Right lobe of liver (tissue), 6 donors: ENCODE data around the gene PIANP. TPM values are rescaled to one million over a fixed set of nuclear protein-coding genes. Genes with fewer than 3 reads are reported as not detected.

ENCODE experiments used
- ATAC-seq, 4 donors: fragments of 200-7000 bp; cut with Tn5 transposase; one replicate each; pipeline ENCODE4 v1.9.1; 2020; ENCODE audit warnings: mild to moderate bottlenecking in 4 of 4, moderate library complexity in 4 of 4
- DNase-seq, 3 donors: peaks; one replicate each; pipeline ENCODE4 v3.0.0-alpha.2; 2020
- H3K27ac ChIP-seq, 3 donors: fragments of 200-600 bp; one replicate each; pipeline ENCODE4 v1.8.0; 2022
- H3K27me3 ChIP-seq, 2 donors: fragments of 200-600 bp; one replicate each; pipeline ENCODE4 v1.8.0; 2022
- H3K36me3 ChIP-seq, 4 donors: fragments of 200-600 bp; sonication (generic) in 1 of 4; one replicate each; pipeline versions ENCODE4 v1.5.1 to v1.8.0; 2017 to 2022; ENCODE audit warnings: control low read depth in 1 of 4
- H3K4me1 ChIP-seq, 4 donors: fragments of 200-600 bp; sonication (generic) in 1 of 4; one replicate each; pipeline versions ENCODE4 v1.5.1 to v1.8.0; 2017 to 2022; ENCODE audit warnings: control low read depth in 1 of 4
- H3K4me3 ChIP-seq, 3 donors: fragments of 200-600 bp; one replicate each; pipeline ENCODE4 v1.8.0; 2022
- H3K9me3 ChIP-seq, 4 donors: fragments of 200-600 bp; sonication (generic) in 1 of 4; one replicate each; pipeline versions ENCODE4 v1.5.1 to v1.8.0; 2017 to 2022; ENCODE audit warnings: control low read depth in 1 of 4
- POLR2A ChIP-seq: fragments of 450-650 bp; IDR thresholded peaks from one replicate; pipeline ENCODE4 v1.6.1; 2017; ENCODE audit warnings: antibody characterized with exemption, mild to moderate bottlenecking
- WGBS: methylation state at CpG from one replicate; pipeline ENCODE4 v1.1.6; 2018; ENCODE audit warnings: low coverage, low lambda C conversion rate; ENCODE audit not compliant: insufficient coverage; ENCODE audit errors: missing lambda C conversion rate; 5-methylcytosine and 5-hydroxymethylcytosine counted together
- intact Hi-C, 2 donors: fragments of 100-400 bp; cut with DNase I; formaldehyde crosslinking; loops; one replicate each; pipeline versions ENCODE4 v1.11.2 to v1.14.1; 2022
- small RNA-seq, 2 experiments: library from RNA; depleted of rRNA; stranded (forward); fragments of <200 nt; gene quantifications; one replicate each; pipeline ENCODE3, GENCODE V24; 2016
- total RNA-seq, 6 experiments: library from RNA; depleted of rRNA in 2 of 6; stranded (reverse); fragments of >200 nt in 2 of 6; fragmentation: NEBNext Ultra II Directional in 3 of 6; extraction: Animal tissue kit (Norgen Biotek cat#: 25700) in 3 of 6; gene quantifications; one replicate each; pipeline versions ENCODE4 v1.1.0 to v1.2.4, GENCODE V29; 2016 to 2023
- TF ChIP-seq, protein P1 (sequence below), 4 donors: fragments of 200-600 bp in 3 of 4; fragments of 450-650 bp in 1 of 4; IDR thresholded peaks; one replicate each; pipeline versions ENCODE4 v1.5.1 to v1.8.0; 2016 to 2022; ENCODE audit warnings: antibody characterized with exemption in 4 of 4, mild to moderate bottlenecking in 2 of 4
- donor health status: DM: no; HTN: yes; CAD: no.
- donor health status: DM: no; HTN: no; CAD: no.
- donor health status: DM: no; HTN: no; CAD: no.
- donor health status: DM: no; HTN: yes; CAD: no.
- donor health status: DM: no; HTN: yes; CAD: no.

PIANP gene
- total RNA-seq, 6 experiments from 2014 or later: not detected

DNA sequence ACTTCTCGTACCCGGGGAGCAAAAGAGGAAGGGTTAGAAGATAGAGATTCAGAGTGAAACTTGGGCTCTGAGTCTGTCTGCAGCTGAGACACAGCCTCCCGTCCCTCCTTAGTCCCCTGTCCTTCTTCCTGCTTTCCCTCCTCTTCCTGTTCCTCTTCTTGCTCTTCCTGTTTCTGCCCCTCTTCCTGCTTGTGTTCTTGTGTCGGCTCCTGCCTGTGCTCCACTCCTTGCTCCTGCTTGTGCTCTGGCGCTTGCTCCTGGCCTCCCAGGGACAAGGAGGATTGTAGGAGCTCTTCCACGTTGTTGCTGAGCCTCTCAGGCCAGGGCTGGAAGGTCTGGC, 56.4 kb downstream of the PIANP start:
- Histone ChIP-seq H3K27me3 (no peaks in the 10 kb centered on the region), H3K36me3 (no peaks in the 10 kb centered on the region), H3K4me1 (no peaks in the 10 kb centered on the region), H3K4me3 (no peak overlapping the region), H3K27ac (peak overlapping the region in 1 of 3 donors; percentile 47), H3K9me3 (no peaks in the 10 kb centered on the region)
- intact Hi-C loops: no loop called here
- WGBS: 29% methylated on average over 6 of the region's 6 CpGs
- DNase-seq (no peak), ATAC-seq (peak; percentile 29 to 59 (median 42))
- TF ChIP-seq, protein P1, sequence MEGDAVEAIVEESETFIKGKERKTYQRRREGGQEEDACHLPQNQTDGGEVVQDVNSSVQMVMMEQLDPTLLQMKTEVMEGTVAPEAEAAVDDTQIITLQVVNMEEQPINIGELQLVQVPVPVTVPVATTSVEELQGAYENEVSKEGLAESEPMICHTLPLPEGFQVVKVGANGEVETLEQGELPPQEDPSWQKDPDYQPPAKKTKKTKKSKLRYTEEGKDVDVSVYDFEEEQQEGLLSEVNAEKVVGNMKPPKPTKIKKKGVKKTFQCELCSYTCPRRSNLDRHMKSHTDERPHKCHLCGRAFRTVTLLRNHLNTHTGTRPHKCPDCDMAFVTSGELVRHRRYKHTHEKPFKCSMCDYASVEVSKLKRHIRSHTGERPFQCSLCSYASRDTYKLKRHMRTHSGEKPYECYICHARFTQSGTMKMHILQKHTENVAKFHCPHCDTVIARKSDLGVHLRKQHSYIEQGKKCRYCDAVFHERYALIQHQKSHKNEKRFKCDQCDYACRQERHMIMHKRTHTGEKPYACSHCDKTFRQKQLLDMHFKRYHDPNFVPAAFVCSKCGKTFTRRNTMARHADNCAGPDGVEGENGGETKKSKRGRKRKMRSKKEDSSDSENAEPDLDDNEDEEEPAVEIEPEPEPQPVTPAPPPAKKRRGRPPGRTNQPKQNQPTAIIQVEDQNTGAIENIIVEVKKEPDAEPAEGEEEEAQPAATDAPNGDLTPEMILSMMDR (IDR thresholded peaks at IDR 0.05): no peak
- no peak for TF ChIP-seq POLR2A

Small RNA genes within 50 kb of the gene (small RNA-seq; reads per million reads assigned to genes)
- gene RNU6-781P: 0 reads per million in 2 experiments

Other genes with a start within 250 kb of the PIANP start
- 10 to 100 TPM; 13.8 to 29.3 (median 21.4) TPM for gene TAPBPL, start 248.8 kb downstream of the PIANP start, total RNA-seq
- gene VAMP1, start 230.1 kb downstream of the PIANP start, total RNA-seq: 1 to 10 TPM; 3.5 to 6.5 (median 6.0) TPM
- 100 to 1,000 TPM in 1 of 6 experiments, 10 to 100 TPM in 5; 38.2 to 104 (median 80.2) TPM for gene MRPL51, start 207.6 kb downstream of the PIANP start, total RNA-seq
- gene NCAPD2, start 206.7 kb downstream of the PIANP start, total RNA-seq: 10 to 100 TPM in 2 of 6 experiments, 1 to 10 TPM in 4; 6.2 to 40.9 (median 8.4) TPM
- gene GAPDH, start 166.3 kb downstream of the PIANP start, total RNA-seq: 1,000 to 10,000 TPM in 4 of 6 experiments, 100 to 1,000 TPM in 2; 788 to 3,247 (median 1,580) TPM
- 1 to 10 TPM; 5.5 to 9.3 (median 7.4) TPM for gene IFFO1, start 144.8 kb downstream of the PIANP start, total RNA-seq
- 10 to 100 TPM; 12.6 to 20.1 (median 18.5) TPM for gene NOP2, start 132.5 kb downstream of the PIANP start, total RNA-seq
- 100 to 1,000 TPM in 1 of 6 experiments, 10 to 100 TPM in 5; 66.7 to 102 (median 82.3) TPM for gene CHD4, start 93.4 kb downstream of the PIANP start, total RNA-seq
- gene LPAR5, start 64.9 kb downstream of the PIANP start, total RNA-seq: 1 to 10 TPM in 1 of 6 experiments, under 1 TPM in 5; 0.31 to 1.5 (median 0.78) TPM
- 1 to 10 TPM in 4 of 6 experiments, under 1 TPM in 1, not detected in 1; 0.95 to 3.3 (median 1.7) TPM for gene ACRBP, start 53.4 kb downstream of the PIANP start, total RNA-seq
- gene ING4, start 37.7 kb downstream of the PIANP start, total RNA-seq: 10 to 100 TPM; 10.6 to 20.0 (median 17.0) TPM
- 10 to 100 TPM; 11.9 to 22.3 (median 18.3) TPM for gene ZNF384, start 11.4 kb downstream of the PIANP start, total RNA-seq
- 10 to 100 TPM; 26.7 to 49.5 (median 30.6) TPM for gene COPS7A, start 23.2 kb upstream of the PIANP start, total RNA-seq
- gene MLF2, start 52.3 kb upstream of the PIANP start, total RNA-seq: 100 to 1,000 TPM; 104 to 185 (median 134) TPM
- 100 to 1,000 TPM; 113 to 484 (median 404) TPM for gene PTMS, start 65.5 kb upstream of the PIANP start, total RNA-seq
- gene LAG3, start 71.7 kb upstream of the PIANP start, total RNA-seq: 1 to 10 TPM in 4 of 6 experiments, under 1 TPM in 2; 0.18 to 2.3 (median 1.4) TPM
- 10 to 100 TPM; 10.0 to 41.6 (median 28.1) TPM for gene CD4, start 88.7 kb upstream of the PIANP start, total RNA-seq
- gene GPR162, start 121.0 kb upstream of the PIANP start, total RNA-seq: 1 to 10 TPM in 4 of 6 experiments, under 1 TPM in 2; 0.37 to 3.1 (median 2.1) TPM
- 1 to 10 TPM in 5 of 6 experiments, under 1 TPM in 1; 0.98 to 2.1 (median 1.5) TPM for gene P3H3, start 127.6 kb upstream of the PIANP start, total RNA-seq
- under 1 TPM in 4 of 6 experiments, not detected in 2; 0.17 to 0.51 (median 0.43) TPM for gene GNB3, start 140.1 kb upstream of the PIANP start, total RNA-seq
- 1 to 10 TPM in 4 of 6 experiments, under 1 TPM in 2; 0.62 to 1.7 (median 1.3) TPM for gene CDCA3, start 150.5 kb upstream of the PIANP start, total RNA-seq
- gene USP5, start 151.3 kb upstream of the PIANP start, total RNA-seq: 10 to 100 TPM; 38.2 to 59.5 (median 42.6) TPM
- gene TPI1, start 166.7 kb upstream of the PIANP start, total RNA-seq: 100 to 1,000 TPM; 265 to 400 (median 331) TPM
- 1 to 10 TPM; 1.7 to 5.3 (median 3.6) TPM for gene SPSB2, start 172.5 kb upstream of the PIANP start, total RNA-seq
- 1 to 10 TPM in 5 of 6 experiments, under 1 TPM in 1; 0.93 to 4.3 (median 2.6) TPM for gene LRRC23, start 204.0 kb upstream of the PIANP start, total RNA-seq
- gene ENO2, start 213.8 kb upstream of the PIANP start, total RNA-seq: 1 to 10 TPM; 1.1 to 9.3 (median 2.0) TPM
- 10 to 100 TPM in 5 of 6 experiments, 1 to 10 TPM in 1; 9.2 to 24.1 (median 16.8) TPM for gene ATN1, start 227.1 kb upstream of the PIANP start, total RNA-seq
- not detected for gene RNU7-1, start 243.0 kb upstream of the PIANP start, total RNA-seq
- 100 to 1,000 TPM in 2 of 6 experiments, 10 to 100 TPM in 4; 47.6 to 189 (median 70.5) TPM for gene C12orf57, start 243.2 kb upstream of the PIANP start, total RNA-seq